Measurements from ENCODE around the gene ITPA. TPM values are rescaled to one million over a fixed set of nuclear protein-coding genes. Genes with fewer than 3 reads are reported as not detected.

Gene ITPA
- total and polyA plus RNA-seq, 2 of the 13 experiments (the other 11 are each of a cell fraction or from before 2014, with no cell fraction given), result 60.1 to 103 TPM

GRCh38 chr20:3248167-3248992, 39.1 kb downstream of the ITPA start (continued):
- TF ChIP-seq, protein P1, sequence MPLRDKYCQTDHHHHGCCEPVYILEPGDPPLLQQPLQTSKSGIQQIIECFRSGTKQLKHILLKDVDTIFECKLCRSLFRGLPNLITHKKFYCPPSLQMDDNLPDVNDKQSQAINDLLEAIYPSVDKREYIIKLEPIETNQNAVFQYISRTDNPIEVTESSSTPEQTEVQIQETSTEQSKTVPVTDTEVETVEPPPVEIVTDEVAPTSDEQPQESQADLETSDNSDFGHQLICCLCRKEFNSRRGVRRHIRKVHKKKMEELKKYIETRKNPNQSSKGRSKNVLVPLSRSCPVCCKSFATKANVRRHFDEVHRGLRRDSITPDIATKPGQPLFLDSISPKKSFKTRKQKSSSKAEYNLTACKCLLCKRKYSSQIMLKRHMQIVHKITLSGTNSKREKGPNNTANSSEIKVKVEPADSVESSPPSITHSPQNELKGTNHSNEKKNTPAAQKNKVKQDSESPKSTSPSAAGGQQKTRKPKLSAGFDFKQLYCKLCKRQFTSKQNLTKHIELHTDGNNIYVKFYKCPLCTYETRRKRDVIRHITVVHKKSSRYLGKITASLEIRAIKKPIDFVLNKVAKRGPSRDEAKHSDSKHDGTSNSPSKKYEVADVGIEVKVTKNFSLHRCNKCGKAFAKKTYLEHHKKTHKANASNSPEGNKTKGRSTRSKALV (CRISPR knock-in tag; IDR thresholded peaks at IDR 0.05), result peak; percentile 78; the same call in 1 of the 2 replicates
- TF ChIP-seq NR3C1 (CRISPR knock-in tag; IDR thresholded peaks at IDR 0.05), result no peak
- TF ChIP-seq, protein P2, sequence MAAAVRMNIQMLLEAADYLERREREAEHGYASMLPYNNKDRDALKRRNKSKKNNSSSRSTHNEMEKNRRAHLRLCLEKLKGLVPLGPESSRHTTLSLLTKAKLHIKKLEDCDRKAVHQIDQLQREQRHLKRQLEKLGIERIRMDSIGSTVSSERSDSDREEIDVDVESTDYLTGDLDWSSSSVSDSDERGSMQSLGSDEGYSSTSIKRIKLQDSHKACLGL (CRISPR knock-in tag; IDR thresholded peaks at IDR 0.05), result no peak; the same call in 1 of the 2 replicates
- no peak for TF ChIP-seq ZC3H4 (CRISPR knock-in tag; IDR thresholded peaks at IDR 0.05; ENCODE audit: borderline replicate concordance)
- peak; percentile 73; the same call in 1 of the 2 replicates for TF ChIP-seq ZNF564 (CRISPR knock-in tag; IDR thresholded peaks at IDR 0.05)
- TF ChIP-seq MTERF4 (CRISPR knock-in tag; IDR thresholded peaks at IDR 0.05), result peak; percentile 42; the same call in 1 of the 2 replicates
- no peak for TF ChIP-seq IRF9 (CRISPR knock-in tag; IDR thresholded peaks at IDR 0.05; ENCODE audit: borderline replicate concordance)
- TF ChIP-seq ZNF143 (CRISPR knock-in tag; IDR thresholded peaks at IDR 0.05), result no peak
- no peak for TF ChIP-seq NPAS2 (CRISPR knock-in tag; IDR thresholded peaks at IDR 0.05; ENCODE audit: borderline replicate concordance)
- TF ChIP-seq, protein P3, sequence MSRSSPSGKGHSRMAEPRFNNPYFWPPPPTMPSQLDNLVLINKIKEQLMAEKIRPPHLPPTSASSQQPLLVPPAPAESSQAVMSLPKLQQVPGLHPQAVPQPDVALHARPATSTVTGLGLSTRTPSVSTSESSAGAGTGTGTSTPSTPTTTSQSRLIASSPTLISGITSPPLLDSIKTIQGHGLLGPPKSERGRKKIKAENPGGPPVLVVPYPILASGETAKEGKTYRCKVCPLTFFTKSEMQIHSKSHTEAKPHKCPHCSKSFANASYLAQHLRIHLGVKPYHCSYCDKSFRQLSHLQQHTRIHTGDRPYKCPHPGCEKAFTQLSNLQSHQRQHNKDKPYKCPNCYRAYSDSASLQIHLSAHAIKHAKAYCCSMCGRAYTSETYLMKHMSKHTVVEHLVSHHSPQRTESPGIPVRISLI (CRISPR knock-in tag; IDR thresholded peaks at IDR 0.05; ENCODE audit: borderline replicate concordance), result no peak
- no peak; the same call in 1 of the 2 replicates for TF ChIP-seq ZNF256 (CRISPR knock-in tag; conservative IDR thresholded peaks at IDR 0.05)
- TF ChIP-seq ZNF574 (CRISPR knock-in tag; IDR thresholded peaks at IDR 0.05), result 0 out of 2 replicates have a peak, but pooled peaks have one; percentile 17
- TF ChIP-seq, protein P4, sequence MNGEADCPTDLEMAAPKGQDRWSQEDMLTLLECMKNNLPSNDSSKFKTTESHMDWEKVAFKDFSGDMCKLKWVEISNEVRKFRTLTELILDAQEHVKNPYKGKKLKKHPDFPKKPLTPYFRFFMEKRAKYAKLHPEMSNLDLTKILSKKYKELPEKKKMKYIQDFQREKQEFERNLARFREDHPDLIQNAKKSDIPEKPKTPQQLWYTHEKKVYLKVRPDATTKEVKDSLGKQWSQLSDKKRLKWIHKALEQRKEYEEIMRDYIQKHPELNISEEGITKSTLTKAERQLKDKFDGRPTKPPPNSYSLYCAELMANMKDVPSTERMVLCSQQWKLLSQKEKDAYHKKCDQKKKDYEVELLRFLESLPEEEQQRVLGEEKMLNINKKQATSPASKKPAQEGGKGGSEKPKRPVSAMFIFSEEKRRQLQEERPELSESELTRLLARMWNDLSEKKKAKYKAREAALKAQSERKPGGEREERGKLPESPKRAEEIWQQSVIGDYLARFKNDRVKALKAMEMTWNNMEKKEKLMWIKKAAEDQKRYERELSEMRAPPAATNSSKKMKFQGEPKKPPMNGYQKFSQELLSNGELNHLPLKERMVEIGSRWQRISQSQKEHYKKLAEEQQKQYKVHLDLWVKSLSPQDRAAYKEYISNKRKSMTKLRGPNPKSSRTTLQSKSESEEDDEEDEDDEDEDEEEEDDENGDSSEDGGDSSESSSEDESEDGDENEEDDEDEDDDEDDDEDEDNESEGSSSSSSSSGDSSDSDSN (CRISPR knock-in tag; IDR thresholded peaks at IDR 0.05), result peak; percentile 43; the same call in 1 of the 2 replicates

Data from HepG2 (cell line).